ENCODE measurements around the gene ANKIB1. TPM values are rescaled to one million over a fixed set of nuclear protein-coding genes. Genes with fewer than 3 reads are reported as not detected.
A peak's percentile ranks its signal among the peaks of the same experiment; 100 is the strongest.

Gene ANKIB1
- total RNA-seq = 10 to 100 TPM; 38.9 to 41.5 TPM

GRCh38 chr7:92245487-92246359 is at the start of gene ANKIB1, which contains the start of gene KRIT1:
ANKIB1 (plus strand) TSS chr7:92245974; CDS start chr7:92294979, 49,005 bp downstream.
KRIT1 (minus strand) TSS chr7:92245914; CDS start chr7:92242135, 3,779 bp downstream.
- H3K36me3 ChIP-seq = no peaks in the 10 kb centered on the region
- peak within 1 kb of the TSS; percentile 82 for H3K4me3 ChIP-seq
- H3K9me3 ChIP-seq = no peaks in the 10 kb centered on the region
- peak within 1 kb of the TSS; percentile 86 to 94 for H3K9ac ChIP-seq (ENCODE audit: low read depth in 2 of 2, low read length in 2 of 2)
- TF ChIP-seq, protein P1, sequence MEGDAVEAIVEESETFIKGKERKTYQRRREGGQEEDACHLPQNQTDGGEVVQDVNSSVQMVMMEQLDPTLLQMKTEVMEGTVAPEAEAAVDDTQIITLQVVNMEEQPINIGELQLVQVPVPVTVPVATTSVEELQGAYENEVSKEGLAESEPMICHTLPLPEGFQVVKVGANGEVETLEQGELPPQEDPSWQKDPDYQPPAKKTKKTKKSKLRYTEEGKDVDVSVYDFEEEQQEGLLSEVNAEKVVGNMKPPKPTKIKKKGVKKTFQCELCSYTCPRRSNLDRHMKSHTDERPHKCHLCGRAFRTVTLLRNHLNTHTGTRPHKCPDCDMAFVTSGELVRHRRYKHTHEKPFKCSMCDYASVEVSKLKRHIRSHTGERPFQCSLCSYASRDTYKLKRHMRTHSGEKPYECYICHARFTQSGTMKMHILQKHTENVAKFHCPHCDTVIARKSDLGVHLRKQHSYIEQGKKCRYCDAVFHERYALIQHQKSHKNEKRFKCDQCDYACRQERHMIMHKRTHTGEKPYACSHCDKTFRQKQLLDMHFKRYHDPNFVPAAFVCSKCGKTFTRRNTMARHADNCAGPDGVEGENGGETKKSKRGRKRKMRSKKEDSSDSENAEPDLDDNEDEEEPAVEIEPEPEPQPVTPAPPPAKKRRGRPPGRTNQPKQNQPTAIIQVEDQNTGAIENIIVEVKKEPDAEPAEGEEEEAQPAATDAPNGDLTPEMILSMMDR (IDR thresholded peaks at IDR 0.05) = no peak
- peak; percentile 90 for DNase-seq
- H3K27me3 ChIP-seq = no peaks in the 10 kb centered on the region
- intact Hi-C loops (cut with DNase I) = loop anchor here (10.0 kb wide), 1 partner anchor 199 kb away; the partner anchor contains the start of gene GATAD1
- peak within 1 kb of the TSS; percentile 94 for H3K27ac ChIP-seq
- H3K4me1 ChIP-seq = peaks cover 10% of the 10 kb centered on the region

- no peaks in the 10 kb centered on the region for H3K4me1 ChIP-seq
- no peaks in the 10 kb centered on the region for H3K9me3 ChIP-seq
- H3K27ac ChIP-seq = no peak overlapping the region
- no peak overlapping the region for H3K4me3 ChIP-seq
- intact Hi-C loops (cut with DNase I) = no loop called here
- H3K9ac ChIP-seq (ENCODE audit: low read depth in 2 of 2, low read length in 2 of 2) = no peak overlapping the region
- TF ChIP-seq, protein P1 (IDR thresholded peaks at IDR 0.05) = no peak
- H3K36me3 ChIP-seq = no peaks in the 10 kb centered on the region
- H3K27me3 ChIP-seq = no peaks in the 10 kb centered on the region
- no peak for DNase-seq
Observed at GRCh38 chr7:92200791-92201190, 45.0 kb upstream of the ANKIB1 start.

GRCh38 chr7:92205987-92206386 is 39.8 kb upstream of the ANKIB1 start:
- Histone ChIP-seq H3K4me1 (no peaks in the 10 kb centered on the region), H3K27ac (no peak overlapping the region)

DNA sequence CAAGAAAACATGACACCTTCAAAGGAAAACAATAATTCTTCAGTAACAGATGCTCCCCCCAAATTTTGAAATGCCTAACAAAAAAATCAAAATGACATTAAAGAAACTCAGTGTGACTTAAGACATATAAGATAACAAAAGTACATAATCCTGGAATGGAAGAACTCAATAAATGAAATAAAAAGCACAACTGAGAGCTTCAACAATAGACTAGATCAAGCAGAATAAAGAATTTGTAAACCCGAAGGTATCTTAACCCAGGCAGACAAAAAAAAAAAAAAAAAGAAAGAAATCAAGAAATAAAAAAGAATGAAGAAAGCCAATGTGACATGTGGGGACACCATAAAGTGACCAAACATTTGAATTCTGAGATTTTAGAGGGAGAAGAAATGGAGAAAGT is 39.1 kb upstream of the ANKIB1 start:
- H3K4me3 ChIP-seq = no peak overlapping the region
- no peaks in the 10 kb centered on the region for H3K4me1 ChIP-seq
- no peaks in the 10 kb centered on the region for H3K36me3 ChIP-seq
- no peak overlapping the region for H3K9ac ChIP-seq (ENCODE audit: low read depth in 2 of 2, low read length in 2 of 2)
- no peak for DNase-seq
- TF ChIP-seq, protein P1 (IDR thresholded peaks at IDR 0.05) = no peak
- no peaks in the 10 kb centered on the region for H3K9me3 ChIP-seq
- no peak overlapping the region for H3K27ac ChIP-seq
- intact Hi-C loops (cut with DNase I) = no loop called here
- no peaks in the 10 kb centered on the region for H3K27me3 ChIP-seq

More at GRCh38 chr7:92205987-92206386, 39.8 kb upstream of the ANKIB1 start:
- intact Hi-C loops (cut with DNase I) = no loop called here
- no peak overlapping the region for H3K9ac ChIP-seq (ENCODE audit: low read depth in 2 of 2, low read length in 2 of 2)
- no peaks in the 10 kb centered on the region for H3K36me3 ChIP-seq
- no peaks in the 10 kb centered on the region for H3K9me3 ChIP-seq
- no peaks in the 10 kb centered on the region for H3K27me3 ChIP-seq
- TF ChIP-seq, protein P1 (IDR thresholded peaks at IDR 0.05) = no peak
- no peak for DNase-seq
- no peak overlapping the region for H3K4me3 ChIP-seq

DNA sequence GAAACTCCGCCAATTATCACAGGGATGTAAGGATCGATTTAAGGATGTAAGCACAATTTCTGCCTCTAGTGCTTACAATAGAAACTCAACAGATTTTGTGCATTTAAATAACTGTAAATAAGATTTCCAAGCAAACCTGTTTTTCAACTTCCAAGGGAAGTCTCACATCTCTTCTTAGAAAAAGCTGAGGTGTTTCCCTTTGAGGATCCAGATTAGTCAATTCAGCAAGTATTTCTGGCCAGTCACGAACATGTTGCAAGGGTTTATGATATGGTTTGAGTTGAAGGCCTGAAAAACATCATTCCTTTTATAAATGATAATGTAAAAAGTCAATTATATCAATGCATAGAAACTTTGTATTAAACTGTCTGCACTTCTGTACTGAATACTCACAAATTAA is 24.0 kb upstream of the ANKIB1 start:
- Histone ChIP-seq H3K27ac (no peak overlapping the region), H3K4me3 (no peak overlapping the region), H3K27me3 (no peaks in the 10 kb centered on the region), H3K4me1 (no peaks in the 10 kb centered on the region), H3K9ac (ENCODE audit: low read depth in 2 of 2, low read length in 2 of 2) (no peak overlapping the region), H3K9me3 (no peaks in the 10 kb centered on the region), H3K36me3 (peaks cover 15% of the 10 kb centered on the region)
- TF ChIP-seq, protein P1 (IDR thresholded peaks at IDR 0.05) = no peak
- intact Hi-C loops (cut with DNase I) = no loop called here
- DNase-seq = no peak

Measured in colonic mucosa (tissue), 4 donors.